Epithelial cell of esophagus (primary cell): ENCODE measurements around the gene MISP.

Source experiments
- DNase-seq: peaks from one replicate; pipeline ENCODE4 v3.0.0; 2010; ENCODE audit warnings: low read depth
- H3K4me3 ChIP-seq: 2 replicates; pipeline ENCODE4 v1.5.1; 2011; ENCODE audit warnings: mild to moderate bottlenecking, low read length, control low read depth
- TF ChIP-seq, protein P1 (sequence below): IDR thresholded peaks from 2 replicates; pipeline ENCODE4 v1.5.1; 2011; ENCODE audit warnings: low read depth, mild to moderate bottlenecking, low read length, control low read depth, inconsistent platforms; ENCODE audit not compliant: insufficient read depth; ENCODE audit errors: missing control alignments

Gene MISP

DNA sequence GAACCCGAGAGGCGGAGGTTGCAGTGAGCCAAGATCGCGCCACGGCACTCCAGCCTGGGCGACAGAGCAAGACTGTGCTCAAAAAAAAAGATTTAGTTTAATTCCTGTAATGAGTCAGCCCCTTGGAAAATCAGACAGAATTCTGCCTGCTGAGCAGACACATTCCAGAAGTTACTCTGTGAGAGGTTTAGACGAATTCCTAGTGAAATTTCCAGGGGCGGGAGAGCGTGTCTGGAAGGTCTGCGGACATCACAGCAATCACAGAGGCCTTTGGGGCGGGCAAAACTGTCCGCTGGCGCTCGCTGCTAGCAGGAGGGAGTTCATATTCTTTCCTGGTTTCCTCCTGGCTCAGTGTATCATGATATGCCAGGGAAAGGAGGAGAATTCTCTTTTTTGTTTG, 17.5 kb downstream of the MISP start:
- TF ChIP-seq, protein P1, sequence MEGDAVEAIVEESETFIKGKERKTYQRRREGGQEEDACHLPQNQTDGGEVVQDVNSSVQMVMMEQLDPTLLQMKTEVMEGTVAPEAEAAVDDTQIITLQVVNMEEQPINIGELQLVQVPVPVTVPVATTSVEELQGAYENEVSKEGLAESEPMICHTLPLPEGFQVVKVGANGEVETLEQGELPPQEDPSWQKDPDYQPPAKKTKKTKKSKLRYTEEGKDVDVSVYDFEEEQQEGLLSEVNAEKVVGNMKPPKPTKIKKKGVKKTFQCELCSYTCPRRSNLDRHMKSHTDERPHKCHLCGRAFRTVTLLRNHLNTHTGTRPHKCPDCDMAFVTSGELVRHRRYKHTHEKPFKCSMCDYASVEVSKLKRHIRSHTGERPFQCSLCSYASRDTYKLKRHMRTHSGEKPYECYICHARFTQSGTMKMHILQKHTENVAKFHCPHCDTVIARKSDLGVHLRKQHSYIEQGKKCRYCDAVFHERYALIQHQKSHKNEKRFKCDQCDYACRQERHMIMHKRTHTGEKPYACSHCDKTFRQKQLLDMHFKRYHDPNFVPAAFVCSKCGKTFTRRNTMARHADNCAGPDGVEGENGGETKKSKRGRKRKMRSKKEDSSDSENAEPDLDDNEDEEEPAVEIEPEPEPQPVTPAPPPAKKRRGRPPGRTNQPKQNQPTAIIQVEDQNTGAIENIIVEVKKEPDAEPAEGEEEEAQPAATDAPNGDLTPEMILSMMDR: no peak
- no peak overlapping the region for H3K4me3 ChIP-seq
- no peak for DNase-seq

DNA sequence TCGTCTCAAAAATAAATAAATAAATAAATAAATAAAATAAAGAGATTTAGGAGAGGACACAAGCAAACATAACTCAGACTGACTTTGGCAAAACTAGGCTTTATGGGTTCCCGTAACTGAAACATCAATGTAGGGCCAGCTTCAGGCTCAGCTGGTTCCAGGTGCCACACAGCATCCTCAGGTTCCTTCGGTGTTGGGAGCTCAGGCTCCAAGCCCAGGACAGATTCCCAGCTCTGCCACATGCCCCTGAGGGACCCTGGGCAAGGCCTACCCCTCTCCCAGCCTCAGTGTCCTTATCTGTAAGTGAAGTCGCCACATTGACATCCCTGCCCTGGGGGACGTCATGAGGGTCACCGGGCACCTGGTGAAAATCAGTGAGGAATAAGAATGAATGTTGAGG, 18.7 kb downstream of the MISP start:
- H3K4me3 ChIP-seq: no peak overlapping the region
- DNase-seq: no peak
- TF ChIP-seq, protein P1: no peak

DNA sequence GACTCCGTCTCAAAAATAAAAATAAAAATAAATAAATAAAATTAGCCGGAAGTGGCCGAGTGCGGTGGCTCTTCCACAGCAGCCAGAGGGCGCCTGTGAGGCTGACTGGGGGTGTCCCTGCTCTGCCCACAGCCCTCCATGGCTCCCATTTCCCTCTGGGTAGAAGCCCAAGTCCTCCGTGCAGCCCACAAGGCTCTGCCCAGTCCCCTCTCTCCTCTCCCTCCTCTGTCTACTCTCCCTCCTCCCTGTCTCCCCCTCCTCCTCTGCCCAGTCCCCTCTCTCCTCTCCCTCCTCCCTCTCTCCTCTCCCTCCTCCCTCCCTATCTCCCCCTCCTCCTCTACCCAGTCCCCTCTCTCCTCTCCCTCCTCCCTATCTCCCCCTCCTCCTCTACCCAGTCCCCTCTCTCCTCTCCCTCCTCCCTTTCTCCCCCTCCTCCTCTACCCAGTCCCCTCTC, 20.4 kb downstream of the MISP start:
- peak; percentile 64 for DNase-seq
- TF ChIP-seq, protein P1: peak; percentile 62
- H3K4me3 ChIP-seq: no peak overlapping the region

DNA sequence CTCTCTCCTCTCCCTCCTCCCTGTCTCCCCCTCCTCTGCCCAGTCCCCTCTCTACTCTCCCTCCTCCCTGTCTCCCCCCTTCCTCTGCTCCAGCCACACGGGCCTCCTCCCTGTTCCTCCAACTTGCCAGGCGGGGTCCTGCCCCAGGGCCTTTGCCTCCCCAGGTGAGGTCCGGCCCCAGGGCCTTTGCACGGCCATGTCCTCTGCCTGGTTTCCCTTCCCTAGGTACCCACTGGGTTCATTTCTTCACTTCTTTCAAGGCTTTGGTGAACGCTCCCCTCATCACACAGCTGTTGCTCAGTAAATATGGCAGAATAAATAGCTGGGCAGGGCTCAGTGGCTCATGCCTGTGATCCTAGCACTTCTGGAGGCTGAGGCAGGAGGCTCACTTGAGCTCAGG, 21.2 kb downstream of the MISP start:
- DNase-seq: no peak
- TF ChIP-seq, protein P1: no peak
- H3K4me3 ChIP-seq: no peak overlapping the region

DNA sequence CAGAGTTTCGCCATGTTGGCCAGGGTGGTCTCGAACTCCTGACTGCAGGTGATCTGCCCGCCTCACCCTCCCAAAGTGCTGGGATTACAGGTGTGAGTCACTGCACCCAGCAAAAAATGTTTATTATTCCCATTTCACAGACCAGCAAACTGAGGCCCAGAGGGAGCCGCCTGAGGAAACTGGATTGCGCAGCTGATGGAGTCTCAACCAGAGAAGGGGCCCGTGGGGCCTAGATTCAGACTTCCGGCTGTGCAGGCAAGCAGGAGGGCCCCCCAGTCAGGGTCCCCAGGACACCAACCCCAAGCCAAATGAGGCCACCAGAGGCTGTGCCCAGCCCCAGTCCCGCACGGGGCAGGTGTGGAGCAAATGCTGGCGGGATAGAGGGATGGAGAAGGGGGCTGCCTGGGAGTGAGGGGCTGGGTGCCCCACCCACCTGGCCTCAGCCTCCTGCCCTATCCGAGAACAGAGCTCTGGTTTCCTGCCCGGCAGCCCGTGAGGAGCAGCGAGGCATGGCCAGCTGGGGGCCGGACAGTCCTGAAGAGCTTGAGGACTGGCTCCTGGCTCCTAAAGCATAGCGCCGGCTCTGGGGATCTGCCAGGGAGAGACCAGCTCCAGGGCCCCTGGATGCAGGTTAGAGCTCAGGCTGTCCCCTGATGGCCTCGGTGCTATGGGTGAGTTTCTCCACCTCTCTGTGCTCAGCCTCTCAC, 22.0 kb downstream of the MISP start:
- TF ChIP-seq, protein P1: no peak
- no peak overlapping the region for H3K4me3 ChIP-seq
- no peak for DNase-seq

DNA sequence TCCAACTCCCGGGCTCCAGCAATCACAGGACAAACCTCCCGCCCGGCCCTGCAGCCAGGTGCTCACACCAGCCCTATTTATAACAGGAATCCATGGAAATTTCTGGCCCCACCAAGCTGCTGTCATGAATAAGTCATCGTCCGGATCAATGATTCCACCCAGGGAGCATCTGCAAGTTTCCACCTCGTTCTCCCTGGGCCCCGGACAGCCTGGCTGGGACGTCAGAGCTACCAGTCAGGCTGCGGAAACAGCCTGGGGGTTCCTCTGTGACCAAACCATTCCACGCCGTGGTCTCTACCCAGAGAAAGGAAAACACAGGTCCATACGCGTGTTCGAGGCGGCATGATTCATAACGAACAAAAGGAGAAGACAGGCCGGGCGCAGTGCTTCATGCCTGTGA, 25.6 kb downstream of the MISP start:
- TF ChIP-seq, protein P1: no peak
- peak; percentile 78 for DNase-seq

DNA sequence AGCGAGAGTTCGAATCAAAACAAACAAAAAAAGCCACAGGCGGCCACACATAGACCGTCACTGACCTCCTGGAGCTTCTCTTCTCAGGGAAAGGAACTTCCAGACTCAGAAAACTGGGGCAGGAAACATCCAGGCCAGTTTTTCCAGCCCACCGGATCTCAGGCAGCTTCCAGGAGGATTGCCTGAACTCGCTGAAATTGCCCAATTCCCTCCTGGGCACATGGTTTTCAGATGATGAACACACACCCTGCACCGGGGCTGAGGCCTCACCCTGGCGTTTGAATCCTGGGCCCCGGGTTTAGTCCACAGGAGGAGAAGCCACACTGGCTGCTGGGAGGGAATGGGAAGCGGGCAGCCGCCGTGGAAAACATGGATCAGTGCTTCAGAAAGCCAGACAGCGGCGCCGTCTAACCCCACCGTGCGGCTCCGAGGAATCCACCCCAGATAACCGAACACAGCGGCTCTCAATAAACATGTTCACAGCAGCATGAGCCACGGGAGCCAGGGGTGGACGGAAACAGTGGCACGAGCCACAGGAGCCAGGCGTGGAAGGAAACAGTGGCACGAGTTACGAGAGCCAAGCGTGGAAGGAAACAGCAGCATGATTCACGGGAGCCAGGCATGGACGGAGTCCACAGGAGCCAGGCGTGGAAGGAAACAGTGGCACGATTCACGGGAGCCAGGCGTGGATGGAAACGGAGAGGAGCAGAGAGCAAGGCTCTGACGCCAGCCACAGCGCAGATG, 28.2 kb downstream of the MISP start:
- DNase-seq: peak; percentile 99
- no peak overlapping the region for H3K4me3 ChIP-seq
- TF ChIP-seq, protein P1: no peak

More for the DNA sequence above, 25.6 kb downstream of the MISP start:
- no peak overlapping the region for H3K4me3 ChIP-seq
